Measurements from ENCODE around the gene HERC2. TPM values are rescaled to one million over a fixed set of nuclear protein-coding genes. Genes with fewer than 3 reads are reported as not detected.
"Not testable (repeated sequence)": the region's sequence is repeated elsewhere in the genome, so short reads cannot be mapped to it uniquely, and the experiment has no call there.

The HERC2 gene
- polyA plus RNA-seq, 1 of the 3 experiments (the other 2 are of a cell fraction), result 22.3 TPM

DNA sequence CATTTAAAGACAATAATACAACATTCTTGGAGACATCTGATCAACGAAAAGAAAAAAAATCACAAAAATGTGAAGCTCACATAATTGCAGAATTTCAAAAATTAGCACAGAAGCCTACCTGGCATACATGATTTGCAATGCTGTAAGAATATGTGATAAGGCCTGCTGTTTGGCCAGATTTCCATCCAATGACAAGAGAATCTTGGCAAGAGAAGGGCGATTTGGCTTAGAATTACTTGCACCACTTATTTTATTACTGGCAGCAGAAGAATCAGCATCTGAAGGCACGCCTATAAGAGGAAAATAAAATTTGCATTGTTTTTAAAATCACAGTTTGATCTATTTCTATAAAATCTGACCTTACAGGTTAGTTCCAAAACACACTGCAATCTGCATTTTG, 152.6 kb downstream of the HERC2 start:
- Histone ChIP-seq H3K36me3 (replicated peaks in 1 of 2; ENCODE audit: control insufficient read depth in 1 of 2, insufficient read depth in 2 of 2, low read length in 1 of 2) (peaks cover 40 to 56% of the 10 kb centered on the region in 2 experiments), H3K9me3 (no peaks in the 10 kb centered on the region), H3K4me2 (no peak overlapping the region), H3K4me3 (ENCODE audit: low read depth in 2 of 2, low read length in 1 of 2) (no peak overlapping the region), H4K20me1 (ENCODE audit: insufficient read depth) (no peaks in the 10 kb centered on the region), H3K9me2 (no peaks in the 10 kb centered on the region), H3K27ac (ENCODE audit: low read depth in 2 of 2, low read length in 1 of 2) (no peak overlapping the region), H3K9ac (no peak overlapping the region), H3K27me3 (ENCODE audit: insufficient read depth) (no peaks in the 10 kb centered on the region), H3K79me2 (ENCODE audit: insufficient read depth) (no peaks in the 10 kb centered on the region), H3K4me1 (ENCODE audit: control insufficient read depth in 1 of 2, insufficient read depth in 2 of 2, low read depth in 1 of 2, low read length in 1 of 2) (peaks cover 0 to 4% of the 10 kb centered on the region in 2 experiments; a peak in 1 of 4 replicates), H3F3A (replicated peaks; ENCODE audit: insufficient read depth) (no peaks in the 10 kb centered on the region), H2AFZ (ENCODE audit: low read depth) (no peak overlapping the region)
- ChIA-PET POLR2A (no interaction called here), CTCF (no interaction called here)
- WGBS (ENCODE audit: low lambda C conversion rate), result 85% methylated on average over 3 of the region's 3 CpGs
- no peak for DNase-seq
- no peak for TF ChIP-seq POLR2AphosphoS5 (IDR thresholded peaks at IDR 0.05; ENCODE audit: low read depth, low read length)
- no peak for TF ChIP-seq TAF1 (IDR thresholded peaks at IDR 0.05; ENCODE audit: borderline replicate concordance, low read depth, low read length)
- TF ChIP-seq, protein P1, sequence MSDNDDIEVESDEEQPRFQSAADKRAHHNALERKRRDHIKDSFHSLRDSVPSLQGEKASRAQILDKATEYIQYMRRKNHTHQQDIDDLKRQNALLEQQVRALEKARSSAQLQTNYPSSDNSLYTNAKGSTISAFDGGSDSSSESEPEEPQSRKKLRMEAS (IDR thresholded peaks at IDR 0.05; ENCODE audit: low read depth), result no peak

DNA sequence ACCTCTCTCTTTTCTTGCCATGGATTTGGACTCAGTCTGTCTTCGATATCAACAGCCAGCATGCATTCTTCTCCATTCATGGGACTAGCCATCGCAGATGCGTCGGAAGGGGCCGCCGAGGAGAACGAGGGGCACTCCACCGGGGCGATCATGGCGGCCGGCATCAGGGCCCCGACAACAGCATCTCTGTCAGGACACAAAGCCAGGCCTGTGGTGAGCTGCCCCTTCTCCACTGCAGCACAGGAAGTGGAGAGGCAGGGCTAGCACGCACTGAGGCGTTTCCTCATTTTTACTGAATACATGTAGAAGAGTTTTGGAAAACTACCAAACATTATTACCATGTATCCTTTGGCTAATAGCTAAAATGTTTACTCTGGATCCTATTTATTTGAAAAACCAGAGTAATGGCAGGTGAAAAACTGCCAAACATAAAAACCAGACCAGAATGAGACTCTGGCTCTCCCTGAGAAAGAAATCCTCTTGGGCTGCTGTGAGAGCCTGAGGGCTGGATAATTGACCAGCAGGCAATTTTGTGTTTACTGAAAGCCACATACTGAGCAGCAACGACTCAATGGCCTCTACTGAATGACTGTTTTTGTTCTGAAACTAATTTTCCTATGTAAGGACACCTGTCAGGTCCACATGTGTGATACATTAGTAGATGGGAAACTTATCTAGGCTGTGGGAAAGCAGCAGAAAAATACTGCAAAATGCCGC, 153.4 kb downstream of the HERC2 start:
- H3K27me3 ChIP-seq (ENCODE audit: insufficient read depth); H3K4me2 ChIP-seq; DNase-seq; H3F3A ChIP-seq (replicated peaks; ENCODE audit: insufficient read depth); H2AFZ ChIP-seq (ENCODE audit: low read depth); H4K20me1 ChIP-seq (ENCODE audit: insufficient read depth); H3K27ac ChIP-seq (ENCODE audit: low read depth in 2 of 2, low read length in 1 of 2); POLR2A ChIA-PET; H3K4me3 ChIP-seq (ENCODE audit: low read depth in 2 of 2, low read length in 1 of 2); H3K9me2 ChIP-seq; H3K79me2 ChIP-seq (ENCODE audit: insufficient read depth); H3K4me1 ChIP-seq (ENCODE audit: control insufficient read depth in 1 of 2, insufficient read depth in 2 of 2, low read depth in 1 of 2, low read length in 1 of 2); CTCF ChIA-PET; H3K9ac ChIP-seq; H3K9me3 ChIP-seq: not testable (repeated sequence)
- WGBS (ENCODE audit: low lambda C conversion rate), result 95% methylated on average over 16 of the region's 16 CpGs
- peaks cover 40 to 61% of the 10 kb centered on the region in 2 experiments for H3K36me3 ChIP-seq (replicated peaks in 1 of 2; ENCODE audit: control insufficient read depth in 1 of 2, insufficient read depth in 2 of 2, low read length in 1 of 2)

DNA sequence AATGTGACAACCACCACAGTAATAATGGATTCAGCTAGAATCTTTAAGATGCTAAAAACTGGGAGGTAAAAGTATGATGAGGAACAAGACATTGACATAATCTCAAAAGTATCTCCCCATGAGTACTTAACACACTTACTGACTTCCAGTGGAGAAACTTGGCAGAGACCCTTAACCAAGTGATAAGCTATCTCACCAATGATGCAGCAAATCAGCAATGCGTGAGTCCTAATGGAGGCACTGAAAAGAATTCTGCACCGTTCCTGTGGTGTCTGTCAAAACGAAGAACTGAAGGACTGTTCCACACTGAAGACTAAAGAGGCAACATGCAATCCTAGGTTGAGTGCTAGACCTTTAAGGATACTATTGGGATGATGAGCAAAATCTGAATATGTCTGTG, 154.9 kb downstream of the HERC2 start:
- ChIA-PET POLR2A (no interaction called here), CTCF (interaction anchor here (1.6 kb wide), 1 partner anchor 20 kb away, joined by 3 read pairs; no protein-coding TSS in a partner anchor)
- Histone ChIP-seq H3K4me1 (ENCODE audit: control insufficient read depth in 1 of 2, insufficient read depth in 2 of 2, low read depth in 1 of 2, low read length in 1 of 2) (peaks cover 0 to 7% of the 10 kb centered on the region in 2 experiments; a peak in 1 of 4 replicates), H3K4me3 (ENCODE audit: low read depth in 2 of 2, low read length in 1 of 2) (no peak overlapping the region), H3K27ac (ENCODE audit: low read depth in 2 of 2, low read length in 1 of 2) (no peak overlapping the region), H3K27me3 (ENCODE audit: insufficient read depth) (no peaks in the 10 kb centered on the region), H3K79me2 (ENCODE audit: insufficient read depth) (no peaks in the 10 kb centered on the region), H3K9me2 (no peaks in the 10 kb centered on the region), H3F3A (replicated peaks; ENCODE audit: insufficient read depth) (no peaks in the 10 kb centered on the region), H4K20me1 (ENCODE audit: insufficient read depth) (no peaks in the 10 kb centered on the region), H3K4me2 (no peak overlapping the region), H2AFZ (ENCODE audit: low read depth) (no peak overlapping the region), H3K36me3 (replicated peaks in 1 of 2; ENCODE audit: control insufficient read depth in 1 of 2, insufficient read depth in 2 of 2, low read length in 1 of 2) (peaks cover 45 to 67% of the 10 kb centered on the region in 2 experiments), H3K9me3 (no peaks in the 10 kb centered on the region), H3K9ac (no peak overlapping the region)
- no peak for TF ChIP-seq GABPA (IDR thresholded peaks at IDR 0.05; ENCODE audit: low read depth)
- TF ChIP-seq, protein P2, sequence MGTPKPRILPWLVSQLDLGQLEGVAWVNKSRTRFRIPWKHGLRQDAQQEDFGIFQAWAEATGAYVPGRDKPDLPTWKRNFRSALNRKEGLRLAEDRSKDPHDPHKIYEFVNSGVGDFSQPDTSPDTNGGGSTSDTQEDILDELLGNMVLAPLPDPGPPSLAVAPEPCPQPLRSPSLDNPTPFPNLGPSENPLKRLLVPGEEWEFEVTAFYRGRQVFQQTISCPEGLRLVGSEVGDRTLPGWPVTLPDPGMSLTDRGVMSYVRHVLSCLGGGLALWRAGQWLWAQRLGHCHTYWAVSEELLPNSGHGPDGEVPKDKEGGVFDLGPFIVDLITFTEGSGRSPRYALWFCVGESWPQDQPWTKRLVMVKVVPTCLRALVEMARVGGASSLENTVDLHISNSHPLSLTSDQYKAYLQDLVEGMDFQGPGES (IDR thresholded peaks at IDR 0.05; ENCODE audit: low read depth, low read length), result no peak
- TF ChIP-seq, protein P3, sequence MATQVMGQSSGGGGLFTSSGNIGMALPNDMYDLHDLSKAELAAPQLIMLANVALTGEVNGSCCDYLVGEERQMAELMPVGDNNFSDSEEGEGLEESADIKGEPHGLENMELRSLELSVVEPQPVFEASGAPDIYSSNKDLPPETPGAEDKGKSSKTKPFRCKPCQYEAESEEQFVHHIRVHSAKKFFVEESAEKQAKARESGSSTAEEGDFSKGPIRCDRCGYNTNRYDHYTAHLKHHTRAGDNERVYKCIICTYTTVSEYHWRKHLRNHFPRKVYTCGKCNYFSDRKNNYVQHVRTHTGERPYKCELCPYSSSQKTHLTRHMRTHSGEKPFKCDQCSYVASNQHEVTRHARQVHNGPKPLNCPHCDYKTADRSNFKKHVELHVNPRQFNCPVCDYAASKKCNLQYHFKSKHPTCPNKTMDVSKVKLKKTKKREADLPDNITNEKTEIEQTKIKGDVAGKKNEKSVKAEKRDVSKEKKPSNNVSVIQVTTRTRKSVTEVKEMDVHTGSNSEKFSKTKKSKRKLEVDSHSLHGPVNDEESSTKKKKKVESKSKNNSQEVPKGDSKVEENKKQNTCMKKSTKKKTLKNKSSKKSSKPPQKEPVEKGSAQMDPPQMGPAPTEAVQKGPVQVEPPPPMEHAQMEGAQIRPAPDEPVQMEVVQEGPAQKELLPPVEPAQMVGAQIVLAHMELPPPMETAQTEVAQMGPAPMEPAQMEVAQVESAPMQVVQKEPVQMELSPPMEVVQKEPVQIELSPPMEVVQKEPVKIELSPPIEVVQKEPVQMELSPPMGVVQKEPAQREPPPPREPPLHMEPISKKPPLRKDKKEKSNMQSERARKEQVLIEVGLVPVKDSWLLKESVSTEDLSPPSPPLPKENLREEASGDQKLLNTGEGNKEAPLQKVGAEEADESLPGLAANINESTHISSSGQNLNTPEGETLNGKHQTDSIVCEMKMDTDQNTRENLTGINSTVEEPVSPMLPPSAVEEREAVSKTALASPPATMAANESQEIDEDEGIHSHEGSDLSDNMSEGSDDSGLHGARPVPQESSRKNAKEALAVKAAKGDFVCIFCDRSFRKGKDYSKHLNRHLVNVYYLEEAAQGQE (IDR thresholded peaks at IDR 0.05; ENCODE audit: low read depth, low read length), result no peak
- TF ChIP-seq SMC3 (IDR thresholded peaks at IDR 0.05; ENCODE audit: low read depth, low read length), result no peak
- TF ChIP-seq TCF12 (IDR thresholded peaks at IDR 0.05), result no peak
- TF ChIP-seq YY1 (IDR thresholded peaks at IDR 0.05; ENCODE audit: low read depth), result no peak
- no peak for TF ChIP-seq RFX5 (IDR thresholded peaks at IDR 0.05; ENCODE audit: low read length)
- no peak for TF ChIP-seq FOSL2 (IDR thresholded peaks at IDR 0.05; ENCODE audit: borderline replicate concordance, low read depth)
- 98% methylated on average over 3 of the region's 3 CpGs for WGBS (ENCODE audit: low lambda C conversion rate)
- no peak for DNase-seq

All from SK-N-SH (cell line).